ENCODE measurements around the gene MYL5.
A peak's percentile ranks its signal among the peaks of the same experiment; 100 is the strongest.

MYL5 gene

GRCh38 chr4:675036-675882, 917 bp downstream of the MYL5 start:
- no peak for DNase-seq

GRCh38 chr4:675980-676870, 1.9 kb downstream of the MYL5 start:
- no peak for DNase-seq

- no peak for DNase-seq
Measured at GRCh38 chr4:676871-677235, 2.5 kb downstream of the MYL5 start.

- no peak for DNase-seq
Measured at GRCh38 chr4:677431-678293, 3.3 kb downstream of the MYL5 start.

GRCh38 chr4:678331-679103, 4.2 kb downstream of the MYL5 start:
- DNase-seq: no peak

GRCh38 chr4:679104-679481, 4.8 kb downstream of the MYL5 start:
- no peak for DNase-seq

- no peak for DNase-seq
Measured at GRCh38 chr4:679629-680028, 5.3 kb downstream of the MYL5 start.

- no peak for DNase-seq
Measured at GRCh38 chr4:680091-680490, 5.7 kb downstream of the MYL5 start.

- no peak for DNase-seq
Measured at GRCh38 chr4:680551-680927, 6.2 kb downstream of the MYL5 start.

- peak; percentile 68 for DNase-seq
Measured at GRCh38 chr4:680928-681645, 6.7 kb downstream of the MYL5 start.

- DNase-seq: peak; percentile 63
Measured at GRCh38 chr4:681736-682451, 7.6 kb downstream of the MYL5 start.

- DNase-seq: no peak
Measured at GRCh38 chr4:682490-683172, 8.3 kb downstream of the MYL5 start.

- DNase-seq: no peak
Measured at GRCh38 chr4:683247-683897, 9.0 kb downstream of the MYL5 start.

GRCh38 chr4:683982-684622, 9.8 kb downstream of the MYL5 start:
- DNase-seq: peak; percentile 81

- no peak for DNase-seq
Measured at GRCh38 chr4:684623-685327, 10.4 kb downstream of the MYL5 start.

GRCh38 chr4:685679-686412, 11.5 kb downstream of the MYL5 start:
- DNase-seq: no peak

- no peak for DNase-seq
Measured at GRCh38 chr4:686413-687040, 12.2 kb downstream of the MYL5 start.
